A673 (cell line): ENCODE measurements around the gene C16orf74.

Experiments used
- CTCF ChIP-seq: fragments of 300-800, 200-600 bp; sonication (generic); conservative IDR thresholded peaks from 2 replicates; pipeline ENCODE4 v1.5.1; 2017; ENCODE audit warnings: low read depth, mild to moderate bottlenecking, antibody characterized with exemption, low read length, moderate library complexity, mixed read lengths
- EZH2 ChIP-seq: fragments of 200-600 bp; sonication (generic); IDR thresholded peaks from 2 replicates; pipeline ENCODE4 v1.6.1; 2017; ENCODE audit warnings: borderline replicate concordance, low read depth, mild to moderate bottlenecking, mixed read lengths, antibody characterized with exemption, low read length; ENCODE audit not compliant: poor library complexity, severe bottlenecking

GRCh38 chr16:85731179-85731578, 19.7 kb downstream of the C16orf74 start:
- TF ChIP-seq CTCF (no peak), EZH2 (no peak)
